ENCODE data around the gene REEP2. TPM values are rescaled to one million over a fixed set of nuclear protein-coding genes. Genes with fewer than 3 reads are reported as not detected.
A peak's percentile ranks its signal among the peaks of the same experiment; 100 is the strongest.

Gene REEP2
- total RNA-seq, 1 donor from 2014 or later, result 59.2 TPM

DNA sequence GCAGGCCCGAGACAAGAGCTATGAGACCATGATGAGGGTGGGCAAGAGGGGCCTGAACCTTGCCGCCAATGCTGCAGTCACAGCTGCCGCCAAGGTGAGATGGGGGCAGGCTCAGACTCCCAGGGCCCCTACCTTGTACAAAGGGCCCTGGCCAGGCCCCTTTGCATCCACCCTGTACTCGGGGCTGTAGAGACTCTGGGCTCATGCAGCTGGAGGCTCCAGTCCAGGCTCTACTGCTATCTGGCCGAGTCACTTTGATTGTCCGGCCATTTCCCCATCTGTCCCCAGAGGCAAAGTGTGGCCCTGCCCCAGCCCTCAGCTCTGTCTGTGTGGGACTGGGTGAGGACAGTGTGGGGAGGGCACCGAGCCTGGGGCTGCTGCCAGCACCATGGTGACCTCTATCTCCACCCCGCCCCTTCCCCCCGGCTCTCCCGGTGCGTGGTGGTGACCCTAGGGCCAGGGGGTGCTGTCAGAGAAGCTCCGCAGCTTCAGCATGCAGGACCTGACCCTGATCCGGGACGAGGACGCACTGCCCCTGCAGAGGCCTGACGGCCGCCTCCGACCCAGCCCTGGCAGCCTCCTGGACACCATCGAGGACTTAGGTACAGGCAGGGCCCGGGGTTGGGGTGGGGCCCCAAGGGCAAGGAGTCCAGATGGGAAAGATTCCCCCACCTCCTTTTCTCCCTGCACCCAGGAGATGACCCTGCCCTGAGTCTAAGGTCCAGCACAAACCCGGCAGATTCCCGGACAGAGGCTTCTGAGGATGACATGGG is 6.1 kb downstream of the REEP2 start:
- no peak overlapping the region for H3K4me3 Mint-ChIP-seq
- H3K36me3 Mint-ChIP-seq (ENCODE audit: low read depth), result no peaks in the 10 kb centered on the region
- H3K27me3 Mint-ChIP-seq (ENCODE audit: low read depth), result no peaks in the 10 kb centered on the region
- no peak for DNase-seq (ENCODE audit: low read depth, low spot score)
- peaks cover 26% of the 10 kb centered on the region for H3K4me1 Mint-ChIP-seq
- no peak overlapping the region for H3K27ac Mint-ChIP-seq (ENCODE audit: unreplicated experiment)
- TF ChIP-seq, protein P1, sequence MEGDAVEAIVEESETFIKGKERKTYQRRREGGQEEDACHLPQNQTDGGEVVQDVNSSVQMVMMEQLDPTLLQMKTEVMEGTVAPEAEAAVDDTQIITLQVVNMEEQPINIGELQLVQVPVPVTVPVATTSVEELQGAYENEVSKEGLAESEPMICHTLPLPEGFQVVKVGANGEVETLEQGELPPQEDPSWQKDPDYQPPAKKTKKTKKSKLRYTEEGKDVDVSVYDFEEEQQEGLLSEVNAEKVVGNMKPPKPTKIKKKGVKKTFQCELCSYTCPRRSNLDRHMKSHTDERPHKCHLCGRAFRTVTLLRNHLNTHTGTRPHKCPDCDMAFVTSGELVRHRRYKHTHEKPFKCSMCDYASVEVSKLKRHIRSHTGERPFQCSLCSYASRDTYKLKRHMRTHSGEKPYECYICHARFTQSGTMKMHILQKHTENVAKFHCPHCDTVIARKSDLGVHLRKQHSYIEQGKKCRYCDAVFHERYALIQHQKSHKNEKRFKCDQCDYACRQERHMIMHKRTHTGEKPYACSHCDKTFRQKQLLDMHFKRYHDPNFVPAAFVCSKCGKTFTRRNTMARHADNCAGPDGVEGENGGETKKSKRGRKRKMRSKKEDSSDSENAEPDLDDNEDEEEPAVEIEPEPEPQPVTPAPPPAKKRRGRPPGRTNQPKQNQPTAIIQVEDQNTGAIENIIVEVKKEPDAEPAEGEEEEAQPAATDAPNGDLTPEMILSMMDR (conservative IDR thresholded peaks at IDR 0.05), result no peak
- no peaks in the 10 kb centered on the region for H3K9me3 Mint-ChIP-seq

DNA sequence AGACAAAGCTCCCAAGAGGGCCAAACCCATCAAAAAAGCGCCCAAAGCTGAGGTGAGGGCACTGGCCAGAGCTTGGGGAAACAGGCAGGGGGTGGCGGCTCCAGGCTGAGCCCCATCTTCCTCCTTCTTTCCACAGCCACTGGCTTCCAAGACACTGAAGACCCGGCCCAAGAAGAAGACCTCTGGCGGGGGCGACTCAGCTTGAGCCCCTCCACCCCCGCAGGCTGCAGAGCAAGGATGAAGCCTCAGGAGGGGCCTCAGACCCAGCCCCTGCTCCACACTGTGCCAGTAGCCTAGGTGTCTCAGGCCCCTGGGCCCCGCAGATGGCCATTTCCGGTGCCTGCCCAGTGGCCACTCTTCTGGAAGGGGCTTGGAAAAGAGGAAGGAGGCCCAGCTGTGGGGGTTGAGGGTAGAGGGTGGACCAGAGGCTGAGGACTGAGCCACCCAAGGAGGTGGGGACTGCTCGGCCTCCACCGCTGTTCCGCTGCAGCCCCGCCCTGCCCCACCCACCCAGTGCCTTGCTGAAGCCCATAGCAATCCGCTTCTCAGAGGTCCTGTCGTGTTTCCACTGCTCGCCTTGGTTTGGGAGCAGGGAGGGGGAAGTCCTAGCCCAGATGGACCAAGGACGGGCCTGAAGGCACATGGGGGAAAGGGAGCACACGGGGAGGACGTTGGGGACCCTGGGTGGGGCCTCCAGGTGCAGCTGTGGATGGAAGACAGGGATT is 6.9 kb downstream of the REEP2 start:
- Mint-ChIP-seq H3K36me3 (ENCODE audit: low read depth) (no peaks in the 10 kb centered on the region), H3K27ac (ENCODE audit: unreplicated experiment) (no peak overlapping the region), H3K4me3 (no peak overlapping the region), H3K9me3 (no peaks in the 10 kb centered on the region), H3K4me1 (peaks cover 22% of the 10 kb centered on the region), H3K27me3 (ENCODE audit: low read depth) (no peaks in the 10 kb centered on the region)
- TF ChIP-seq, protein P1 (conservative IDR thresholded peaks at IDR 0.05), result no peak
- no peak for DNase-seq (ENCODE audit: low read depth, low spot score)

DNA sequence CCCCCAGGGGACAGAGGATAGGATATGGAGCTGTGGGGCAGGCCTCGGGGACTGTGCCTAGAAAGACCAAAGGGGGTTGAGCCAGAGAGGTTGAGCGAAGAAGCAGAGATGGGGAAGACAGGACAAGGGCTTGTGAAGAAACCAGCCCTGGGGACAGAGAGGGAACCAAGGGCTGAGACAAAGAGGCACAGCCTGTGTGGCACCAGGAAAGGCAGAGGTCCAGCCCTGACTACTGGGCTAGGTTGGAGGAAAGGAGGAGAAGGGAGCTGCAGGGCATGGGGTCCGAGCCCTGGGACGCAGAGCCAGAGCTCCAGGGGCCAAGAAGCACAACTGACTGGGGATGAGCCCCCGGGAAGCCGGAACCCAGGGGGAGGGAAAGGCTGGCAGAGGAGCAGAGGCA is 9.2 kb downstream of the REEP2 start:
- no peak for DNase-seq (ENCODE audit: low read depth, low spot score)

DNA sequence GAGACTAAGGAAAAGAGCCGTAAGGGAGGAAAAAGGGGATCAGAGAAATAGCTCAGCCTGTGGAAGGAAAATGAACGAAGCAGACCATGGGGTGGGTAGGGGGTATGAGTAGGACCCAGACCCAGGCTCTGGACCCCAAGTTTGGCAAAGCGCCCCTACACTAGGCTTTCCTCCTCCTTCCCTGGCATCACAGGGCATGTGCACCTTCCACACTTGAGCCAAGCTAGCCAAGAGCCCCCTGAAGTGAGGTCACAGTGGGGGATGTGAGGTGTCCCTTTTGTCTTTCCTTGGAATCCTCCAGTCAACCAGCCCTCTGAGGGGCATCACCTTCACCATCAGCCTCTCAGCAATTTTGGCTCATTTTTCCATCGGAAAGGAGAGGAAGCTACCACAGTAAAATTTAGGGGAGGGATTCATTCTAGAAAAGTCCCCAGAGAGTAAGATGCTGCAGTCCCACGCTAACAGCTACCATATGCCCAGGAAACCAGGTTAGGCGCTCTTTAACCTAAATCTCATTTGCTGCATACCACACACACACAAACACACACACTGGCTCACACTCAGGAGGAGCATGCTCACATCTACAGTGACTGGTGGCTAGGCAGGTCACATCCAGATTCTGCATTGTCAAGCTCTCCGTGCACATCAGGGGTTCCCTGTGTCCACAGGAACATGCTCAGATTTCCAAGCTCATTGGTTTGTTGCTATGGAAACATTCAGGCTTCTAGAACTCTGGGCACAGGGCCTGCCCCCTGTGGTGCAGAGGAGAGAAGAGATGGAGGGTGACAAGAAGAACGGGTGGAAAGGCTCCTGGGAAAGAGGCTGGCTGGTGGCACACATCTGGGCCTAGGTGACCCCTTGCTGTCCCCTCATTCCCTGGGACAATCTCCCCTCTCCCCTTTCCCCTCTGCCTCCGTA is 9.9 kb downstream of the REEP2 start:
- DNase-seq (ENCODE audit: low read depth, low spot score), result no peak
- H3K36me3 Mint-ChIP-seq (ENCODE audit: low read depth), result no peaks in the 10 kb centered on the region
- TF ChIP-seq, protein P1 (conservative IDR thresholded peaks at IDR 0.05), result no peak
- H3K9me3 Mint-ChIP-seq, result no peaks in the 10 kb centered on the region
- peaks cover 20% of the 10 kb centered on the region for H3K4me1 Mint-ChIP-seq
- peak overlapping the region; percentile 66 for H3K4me3 Mint-ChIP-seq
- H3K27ac Mint-ChIP-seq (ENCODE audit: unreplicated experiment), result no peak overlapping the region
- no peaks in the 10 kb centered on the region for H3K27me3 Mint-ChIP-seq (ENCODE audit: low read depth)

More for the DNA sequence above, 9.2 kb downstream of the REEP2 start:
- Mint-ChIP-seq H3K4me3 (no peak overlapping the region), H3K27me3 (ENCODE audit: low read depth) (no peaks in the 10 kb centered on the region), H3K27ac (ENCODE audit: unreplicated experiment) (no peak overlapping the region), H3K36me3 (ENCODE audit: low read depth) (no peaks in the 10 kb centered on the region), H3K4me1 (peaks cover 20% of the 10 kb centered on the region), H3K9me3 (no peaks in the 10 kb centered on the region)
- TF ChIP-seq, protein P1 (conservative IDR thresholded peaks at IDR 0.05), result no peak

DNA sequence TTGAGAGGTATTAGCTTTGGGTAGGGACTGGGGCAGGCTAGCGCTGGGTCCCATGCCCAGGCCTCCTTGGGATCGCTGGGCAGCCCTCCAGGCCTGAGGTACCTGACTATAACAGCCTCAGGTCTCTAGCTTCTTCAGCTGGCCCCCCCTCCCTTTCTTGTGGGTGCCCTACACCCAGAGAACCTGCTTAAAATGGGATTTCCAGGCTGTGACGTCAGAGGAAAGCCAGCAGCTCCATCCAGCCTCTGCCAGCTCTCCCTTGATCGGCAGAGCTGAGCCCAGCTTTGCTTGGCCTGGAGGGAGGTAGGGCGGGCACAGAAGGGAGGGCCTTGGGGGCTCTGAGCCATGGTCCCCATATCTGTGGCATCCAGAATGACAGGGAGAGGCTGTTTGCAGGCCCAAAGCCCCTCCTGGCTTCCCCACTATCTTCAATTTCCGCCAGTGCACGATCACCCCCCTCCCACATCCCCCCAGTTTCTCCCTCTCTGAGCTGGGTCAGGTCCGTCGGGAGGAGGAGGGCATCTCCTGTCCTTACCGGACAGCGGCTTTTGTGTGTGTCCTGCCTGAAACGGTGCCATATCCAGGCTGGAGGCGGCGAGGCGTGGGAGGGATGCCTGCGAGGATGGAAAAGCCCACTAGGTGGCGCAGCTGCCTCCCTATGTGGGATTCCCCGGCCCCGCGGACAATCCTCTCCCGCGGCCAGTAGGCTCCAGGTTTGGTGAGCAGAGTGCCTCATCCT is 10.8 kb downstream of the REEP2 start:
- Mint-ChIP-seq H3K27ac (ENCODE audit: unreplicated experiment) (peak overlapping the region; percentile 97), H3K36me3 (ENCODE audit: low read depth) (no peaks in the 10 kb centered on the region), H3K4me3 (peak overlapping the region; percentile 65), H3K9me3 (no peaks in the 10 kb centered on the region), H3K27me3 (ENCODE audit: low read depth) (no peaks in the 10 kb centered on the region), H3K4me1 (peaks cover 20% of the 10 kb centered on the region)
- TF ChIP-seq, protein P1 (conservative IDR thresholded peaks at IDR 0.05), result peak; percentile 96
- DNase-seq (ENCODE audit: low read depth, low spot score), result peak; percentile 98
